Neuronal stem cell (in vitro differentiated cells): ENCODE results near the gene LILRB2.
A peak's percentile ranks its signal among the peaks of the same experiment; 100 is the strongest.

Experiments
- DNase-seq: peaks from one replicate; pipeline ENCODE4 v3.0.0-alpha.2; 2013; ENCODE audit warnings: low spot score
- H2AFZ ChIP-seq: one replicate; pipeline ENCODE4 v1.6.1; 2013; ENCODE audit warnings: mild to moderate bottlenecking, low read length, inconsistent platforms
- H2AK5ac ChIP-seq: 2 replicates; pipeline ENCODE4 v1.6.1; 2013; ENCODE audit warnings: low read depth, mild to moderate bottlenecking, inconsistent platforms, low read length, moderate library complexity, mixed read lengths
- H2BK120ac ChIP-seq: 2 replicates; pipeline ENCODE4 v1.6.1; 2013; ENCODE audit warnings: low read depth, mild to moderate bottlenecking, inconsistent platforms, low read length, moderate library complexity, mixed read lengths
- H2BK12ac ChIP-seq: one replicate; pipeline ENCODE4 v1.6.1; 2013; ENCODE audit warnings: low read length, inconsistent platforms
- H2BK15ac ChIP-seq: 2 replicates; pipeline ENCODE4 v1.6.1; 2013; ENCODE audit warnings: mild to moderate bottlenecking, low read length, inconsistent platforms, mixed read lengths
- H2BK5ac ChIP-seq: one replicate; pipeline ENCODE4 v1.6.1; 2013; ENCODE audit warnings: inconsistent platforms, mild to moderate bottlenecking, low read length, moderate library complexity
- H3K14ac ChIP-seq: one replicate; pipeline ENCODE4 v1.6.1; 2013; ENCODE audit warnings: low read length, inconsistent platforms
- H3K18ac ChIP-seq: 2 replicates; pipeline ENCODE4 v1.6.1; 2013; ENCODE audit warnings: low read length, inconsistent platforms
- H3K23ac ChIP-seq: 2 replicates; pipeline ENCODE4 v1.6.1; 2013; ENCODE audit warnings: low read depth, mild to moderate bottlenecking, mixed read lengths, low read length, inconsistent platforms; ENCODE audit not compliant: poor library complexity
- H3K27ac ChIP-seq: replicated peaks from 3 replicates; pipeline ENCODE4 v1.5.1; 2013; ENCODE audit warnings: low read length, inconsistent platforms
- H3K27me3 ChIP-seq, 3 experiments: 2 replicates each; pipeline ENCODE4 v1.6.1; 2013; ENCODE audit warnings: low read length in 3 of 3, mild to moderate bottlenecking in 2 of 3, inconsistent platforms in 1 of 3, low read depth in 1 of 3, mixed read lengths in 1 of 3, moderate library complexity in 1 of 3; ENCODE audit not compliant: control insufficient read depth in 3 of 3, insufficient read depth in 3 of 3
- H3K36me3 ChIP-seq, 2 donors: replicated peaks in 1 of 2; 2 replicates each; pipeline ENCODE4 v1.6.1; 2013; ENCODE audit warnings: low read length in 2 of 2; ENCODE audit not compliant: control insufficient read depth in 2 of 2, insufficient read depth in 2 of 2
- H3K4ac ChIP-seq: 2 replicates; pipeline ENCODE4 v1.6.1; 2013; ENCODE audit warnings: inconsistent platforms, mild to moderate bottlenecking, low read length, moderate library complexity
- H3K4me1 ChIP-seq, 2 donors: 1 replicate in 1 of 2; 2 replicates in 1 of 2; pipeline ENCODE4 v1.6.1; 2013; ENCODE audit warnings: low read length in 2 of 2, low read depth in 1 of 2; ENCODE audit not compliant: control insufficient read depth in 2 of 2, insufficient read depth in 1 of 2
- H3K4me2 ChIP-seq: one replicate; pipeline ENCODE4 v1.6.1; 2013; ENCODE audit warnings: mild to moderate bottlenecking, low read length, inconsistent platforms; ENCODE audit not compliant: insufficient read depth, poor library complexity, severe bottlenecking
- H3K4me3 ChIP-seq, 2 donors: 2 replicates each; pipeline ENCODE4 v1.5.1; 2013; ENCODE audit warnings: low read length in 2 of 2, mild to moderate bottlenecking in 2 of 2, inconsistent platforms in 1 of 2, moderate library complexity in 1 of 2
- H3K79me1 ChIP-seq: one replicate; pipeline ENCODE4 v1.6.1; 2013; ENCODE audit warnings: low read depth, mild to moderate bottlenecking, inconsistent platforms, low read length, moderate library complexity
- H3K9ac ChIP-seq: one replicate; pipeline ENCODE4 v1.6.1; 2013; ENCODE audit warnings: mild to moderate bottlenecking, low read depth, low read length, inconsistent platforms; ENCODE audit not compliant: poor library complexity
- H3K9me3 ChIP-seq, 2 donors: replicated peaks in 1 of 2; 2 replicates each; pipeline versions ENCODE3 to v1.6.1; 2013; ENCODE audit warnings: low read length in 2 of 2, mild to moderate bottlenecking in 2 of 2, inconsistent platforms in 1 of 2, low read depth in 1 of 2, mixed read lengths in 1 of 2, moderate library complexity in 1 of 2; ENCODE audit not compliant: control insufficient read depth in 2 of 2, insufficient read depth in 1 of 2
- H4K8ac ChIP-seq: one replicate; pipeline ENCODE4 v1.6.1; 2013; ENCODE audit warnings: low read depth, mild to moderate bottlenecking, inconsistent platforms, low read length, moderate library complexity
- H4K91ac ChIP-seq: one replicate; pipeline ENCODE4 v1.6.1; 2013; ENCODE audit warnings: low read length, low read depth, mild to moderate bottlenecking, inconsistent platforms; ENCODE audit not compliant: poor library complexity
- WGBS, 2 donors: extraction: QIAGEN DNeasy Blood & Tissue Kit; methylation state at CpG; one replicate each; pipeline ENCODE4 v1.1.7; 2013; ENCODE audit warnings: missing lambda C conversion rate in 2 of 2, mixed read lengths in 1 of 2; ENCODE audit not compliant: insufficient read length in 2 of 2, insufficient replicate concordance in 1 of 2; ENCODE audit errors: extremely low coverage in 2 of 2; 5-methylcytosine and 5-hydroxymethylcytosine counted together

The LILRB2 gene

GRCh38 chr19:54262066-54262465 lies 18.8 kb downstream of the LILRB2 start:
- no peak overlapping the region for H3K14ac ChIP-seq
- no peak overlapping the region for H4K91ac ChIP-seq
- no peak overlapping the region for H4K8ac ChIP-seq
- no peak overlapping the region for H2BK5ac ChIP-seq
- H3K27me3 ChIP-seq, result peaks cover 0 to 14% (median 3%) of the 10 kb centered on the region in 3 experiments
- H3K9ac ChIP-seq, result no peak overlapping the region
- no CpG with 5 or more reads among the region's 11 CpGs for WGBS, 2 donors
- H3K4me1 ChIP-seq, result no peaks in the 10 kb centered on the region
- no peak overlapping the region for H2BK120ac ChIP-seq
- no peaks in the 10 kb centered on the region for H3K9me3 ChIP-seq
- H3K23ac ChIP-seq, result peak overlapping the region; percentile 58
- H3K18ac ChIP-seq, result peak overlapping the region; percentile 59
- H3K79me1 ChIP-seq, result no peaks in the 10 kb centered on the region
- H3K4ac ChIP-seq, result no peak overlapping the region
- no peak overlapping the region for H2BK12ac ChIP-seq
- no peak for DNase-seq
- no peak overlapping the region for H3K27ac ChIP-seq
- no peak overlapping the region for H2AFZ ChIP-seq
- no peak overlapping the region for H3K4me2 ChIP-seq
- no peaks in the 10 kb centered on the region for H3K36me3 ChIP-seq
- peak overlapping the region in 1 of 2 donors; percentile 1 for H3K4me3 ChIP-seq
- peak overlapping the region; percentile 19 for H2BK15ac ChIP-seq
- H2AK5ac ChIP-seq, result no peak overlapping the region

- no peak within 1 kb of the TSS for H3K4me2 ChIP-seq
- H3K27me3 ChIP-seq, result peaks cover 0 to 44% (median 4%) of the 10 kb centered on the region in 3 experiments
- H2BK15ac ChIP-seq, result peak within 1 kb of the TSS; percentile 14
- no peaks in the 10 kb centered on the region for H3K4me1 ChIP-seq
- H3K4ac ChIP-seq, result no peak within 1 kb of the TSS
- no peak within 1 kb of the TSS for H2BK120ac ChIP-seq
- no peak within 1 kb of the TSS for H2BK12ac ChIP-seq
- H3K14ac ChIP-seq, result no peak within 1 kb of the TSS
- no peak within 1 kb of the TSS for H4K91ac ChIP-seq
- H3K79me1 ChIP-seq, result no peaks in the 10 kb centered on the region
- H2BK5ac ChIP-seq, result peak within 1 kb of the TSS; percentile 24
- WGBS, 2 donors, result no CpG with 5 or more reads among the region's 9 CpGs
- H3K9me3 ChIP-seq, result no peaks in the 10 kb centered on the region
- H2AK5ac ChIP-seq, result no peak within 1 kb of the TSS
- peak within 1 kb of the TSS; percentile 5 for H3K23ac ChIP-seq
- H3K36me3 ChIP-seq, result no peaks in the 10 kb centered on the region
- H4K8ac ChIP-seq, result no peak within 1 kb of the TSS
- no peak within 1 kb of the TSS for H3K4me3 ChIP-seq
- peak within 1 kb of the TSS; percentile 80 for H3K18ac ChIP-seq
- no peak within 1 kb of the TSS for H3K27ac ChIP-seq
- H3K9ac ChIP-seq, result no peak within 1 kb of the TSS
- no peak for DNase-seq
- H2AFZ ChIP-seq, result no peak within 1 kb of the TSS
Observed at GRCh38 chr19:54257116-54257480, 23.8 kb downstream of the LILRB2 start, which contains the start of gene LILRB5. Gene LILRB5 (minus strand): TSS chr19:54257273. CDS start chr19:54257193, 80 bp downstream.

- H3K27ac ChIP-seq, result no peak overlapping the region
- no peaks in the 10 kb centered on the region for H3K36me3 ChIP-seq
- peaks cover 0 to 44% (median 2%) of the 10 kb centered on the region in 3 experiments for H3K27me3 ChIP-seq
- H2AFZ ChIP-seq, result no peak overlapping the region
- H3K23ac ChIP-seq, result no peak overlapping the region
- no peak overlapping the region for H2AK5ac ChIP-seq
- no peak overlapping the region for H3K14ac ChIP-seq
- no peak overlapping the region for H3K4me3 ChIP-seq
- H4K91ac ChIP-seq, result no peak overlapping the region
- no peak overlapping the region for H3K9ac ChIP-seq
- no peaks in the 10 kb centered on the region for H3K9me3 ChIP-seq
- peak overlapping the region; percentile 80 for H3K18ac ChIP-seq
- H2BK120ac ChIP-seq, result no peak overlapping the region
- no peaks in the 10 kb centered on the region for H3K4me1 ChIP-seq
- WGBS, 2 donors, result no CpG with 5 or more reads among the region's 19 CpGs
- H2BK12ac ChIP-seq, result no peak overlapping the region
- peak overlapping the region; percentile 14 for H2BK15ac ChIP-seq
- no peak overlapping the region for H3K4ac ChIP-seq
- H3K4me2 ChIP-seq, result no peak overlapping the region
- peak overlapping the region; percentile 24 for H2BK5ac ChIP-seq
- H4K8ac ChIP-seq, result no peak overlapping the region
- no peak for DNase-seq
- no peaks in the 10 kb centered on the region for H3K79me1 ChIP-seq
Observed at GRCh38 chr19:54256250-54257115, 24.4 kb downstream of the LILRB2 start.

- Histone ChIP-seq H3K36me3 (no peaks in the 10 kb centered on the region), H2BK12ac (no peak overlapping the region), H3K27ac (no peak overlapping the region), H3K4me1 (no peaks in the 10 kb centered on the region), H4K91ac (no peak overlapping the region), H3K79me1 (no peaks in the 10 kb centered on the region), H3K9me3 (no peaks in the 10 kb centered on the region), H3K9ac (peak overlapping the region; percentile 30), H2AFZ (no peak overlapping the region), H3K4ac (no peak overlapping the region), H2BK120ac (no peak overlapping the region), H2BK15ac (no peak overlapping the region), H3K4me2 (no peak overlapping the region), H3K18ac (peak overlapping the region; percentile 59), H2BK5ac (no peak overlapping the region), H3K14ac (no peak overlapping the region), H3K23ac (no peak overlapping the region), H2AK5ac (no peak overlapping the region), H3K4me3 (no peak overlapping the region), H4K8ac (no peak overlapping the region), H3K27me3 (peaks cover 0 to 43% (median 2%) of the 10 kb centered on the region in 3 experiments)
- DNase-seq, result no peak
- WGBS, 2 donors, result no CpG with 5 or more reads among the region's 26 CpGs
Observed at GRCh38 chr19:54255105-54255775, 25.7 kb downstream of the LILRB2 start.
